ENCODE measurements around the gene BIN1.

BIN1 gene

DNA sequence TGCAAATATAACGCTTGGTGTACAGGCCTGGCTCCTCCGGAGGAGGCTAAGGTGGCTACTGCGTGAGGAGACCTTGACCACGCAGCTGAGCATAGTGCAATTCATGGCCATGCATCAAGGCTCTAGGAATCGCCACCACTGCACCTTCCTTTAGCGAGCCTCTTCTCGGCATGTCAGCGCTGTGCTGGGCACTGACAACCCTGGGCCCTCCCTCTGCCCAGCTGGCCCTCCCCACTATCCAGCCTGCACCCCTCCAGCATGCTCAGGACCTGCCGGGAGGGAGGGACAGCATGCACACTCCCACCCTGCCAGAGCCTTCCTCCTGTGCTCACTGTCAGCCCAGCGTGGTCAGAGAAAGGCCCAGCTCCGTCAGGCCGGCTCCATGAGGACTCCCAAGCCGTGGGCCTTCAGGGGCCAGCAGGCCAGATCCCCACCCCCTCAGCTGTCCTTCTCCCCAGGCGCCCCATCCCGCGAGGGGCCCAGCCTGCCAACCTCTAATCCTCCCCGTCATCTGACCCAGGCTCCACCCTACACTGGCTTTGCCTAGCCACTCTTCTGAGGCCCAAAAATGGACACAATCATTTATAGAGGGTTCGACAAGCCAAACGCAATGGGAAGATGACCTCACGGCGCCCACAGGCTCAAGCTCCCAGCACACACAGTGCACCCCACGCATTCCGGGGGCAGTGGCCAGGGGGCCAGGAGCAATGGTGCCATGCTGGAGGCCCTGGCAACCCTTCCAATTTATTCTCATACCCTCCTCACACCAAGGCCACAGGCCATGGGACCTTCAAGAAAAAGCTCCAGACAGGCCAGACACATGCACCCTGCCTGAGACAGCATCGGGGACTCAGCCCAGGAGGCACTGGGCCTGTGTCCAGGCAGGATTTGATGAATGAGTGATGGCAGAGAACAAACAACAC is 3.5 kb downstream of the BIN1 start:
- peak; percentile 69 for DNase-seq (ENCODE audit: low spot score)

DNA sequence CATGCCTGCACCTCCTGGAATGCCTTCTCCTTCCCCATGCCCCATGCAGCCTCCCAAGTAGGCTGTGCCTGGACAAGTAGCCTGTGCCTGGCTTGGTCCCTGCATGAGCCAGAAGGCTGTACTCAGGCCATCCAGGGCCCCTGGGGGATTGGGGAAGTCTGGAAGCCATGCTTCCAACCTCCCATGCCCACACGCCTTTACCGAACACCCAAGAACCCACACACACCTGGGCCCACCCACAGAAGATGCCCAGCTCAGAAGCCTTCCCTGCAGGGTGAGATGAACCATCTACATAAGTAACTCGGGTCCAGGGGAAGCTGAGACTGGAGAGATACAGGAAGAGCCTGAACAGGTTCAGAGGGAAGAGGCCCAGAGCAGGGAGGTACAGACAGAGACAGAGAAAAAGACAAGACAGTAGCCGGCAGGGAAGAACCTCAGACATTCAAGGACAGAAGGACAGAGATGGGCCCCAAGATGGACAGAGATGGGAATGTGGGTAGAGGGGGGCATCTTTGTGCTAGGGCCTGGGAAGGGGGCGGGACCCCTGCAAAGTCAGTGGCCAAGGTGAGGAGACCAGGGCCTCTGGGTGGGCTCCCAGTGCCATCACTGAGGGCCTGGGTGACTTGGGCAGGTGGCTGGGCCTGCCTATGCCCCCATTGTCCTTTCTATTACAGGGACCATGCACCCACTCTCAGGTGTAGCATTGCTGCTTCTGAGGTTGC is 4.3 kb downstream of the BIN1 start:
- DNase-seq (ENCODE audit: low spot score): no peak

DNA sequence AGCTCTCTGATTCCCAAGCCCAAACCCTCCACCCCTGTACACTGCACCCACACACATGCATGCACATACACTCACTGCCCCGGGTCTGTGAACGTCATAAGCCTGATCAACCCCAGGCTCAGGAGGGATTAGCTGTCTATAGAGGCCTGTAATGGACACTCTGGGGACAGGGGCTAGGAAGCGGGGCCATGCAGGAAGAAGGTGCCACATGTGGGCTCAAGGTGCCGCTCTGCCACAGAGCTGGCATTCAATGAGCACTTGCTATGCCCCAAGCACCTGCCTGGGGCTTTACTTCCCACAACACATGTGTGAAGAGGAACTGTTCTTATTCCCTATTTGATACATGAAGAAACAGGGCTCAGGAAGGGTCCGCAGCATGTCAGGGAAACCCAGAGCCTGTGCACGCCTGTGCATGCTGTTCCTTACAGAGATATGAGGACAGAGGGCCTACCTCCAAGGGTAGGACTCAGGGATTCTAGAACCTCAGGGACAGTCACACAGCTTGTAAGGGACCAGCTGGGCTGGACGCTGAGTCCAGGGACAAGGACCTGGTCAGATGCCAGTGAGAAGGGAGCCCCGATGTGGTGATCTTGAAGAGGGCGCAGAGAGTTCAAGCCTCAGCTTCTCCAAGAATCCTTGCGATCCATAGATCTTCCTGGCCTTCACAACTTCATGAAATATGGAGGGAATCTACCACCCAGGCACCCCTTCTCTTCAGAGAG is 5.0 kb downstream of the BIN1 start:
- no peak for DNase-seq (ENCODE audit: low spot score)

DNA sequence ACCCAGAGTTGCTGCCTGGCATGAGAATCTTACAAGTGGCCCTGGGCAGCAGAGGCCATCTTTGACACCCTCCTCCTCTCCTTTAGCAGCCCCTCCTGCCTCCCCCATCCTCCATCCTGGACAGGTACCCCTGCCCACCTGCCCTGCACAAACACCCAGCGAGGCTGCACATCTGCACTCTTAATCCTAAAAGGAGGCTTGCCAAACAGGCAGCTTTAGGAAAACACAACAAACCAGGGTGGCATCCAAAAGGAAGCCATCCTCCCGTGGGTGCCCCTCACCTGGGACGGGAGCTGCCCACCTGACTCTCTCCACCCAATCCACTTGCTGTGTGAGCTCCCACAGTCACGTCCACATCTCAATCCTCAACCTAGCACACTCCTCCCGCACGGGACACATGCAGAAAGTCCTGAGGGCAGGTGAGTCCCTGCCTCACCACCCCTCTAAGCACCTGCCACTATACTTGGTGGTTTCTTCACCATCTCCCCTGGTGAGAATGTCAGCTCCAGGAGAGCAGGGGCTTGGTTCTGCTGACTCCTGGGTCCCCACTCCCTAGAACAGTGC is 5.8 kb downstream of the BIN1 start:
- no peak for DNase-seq (ENCODE audit: low spot score)

DNA sequence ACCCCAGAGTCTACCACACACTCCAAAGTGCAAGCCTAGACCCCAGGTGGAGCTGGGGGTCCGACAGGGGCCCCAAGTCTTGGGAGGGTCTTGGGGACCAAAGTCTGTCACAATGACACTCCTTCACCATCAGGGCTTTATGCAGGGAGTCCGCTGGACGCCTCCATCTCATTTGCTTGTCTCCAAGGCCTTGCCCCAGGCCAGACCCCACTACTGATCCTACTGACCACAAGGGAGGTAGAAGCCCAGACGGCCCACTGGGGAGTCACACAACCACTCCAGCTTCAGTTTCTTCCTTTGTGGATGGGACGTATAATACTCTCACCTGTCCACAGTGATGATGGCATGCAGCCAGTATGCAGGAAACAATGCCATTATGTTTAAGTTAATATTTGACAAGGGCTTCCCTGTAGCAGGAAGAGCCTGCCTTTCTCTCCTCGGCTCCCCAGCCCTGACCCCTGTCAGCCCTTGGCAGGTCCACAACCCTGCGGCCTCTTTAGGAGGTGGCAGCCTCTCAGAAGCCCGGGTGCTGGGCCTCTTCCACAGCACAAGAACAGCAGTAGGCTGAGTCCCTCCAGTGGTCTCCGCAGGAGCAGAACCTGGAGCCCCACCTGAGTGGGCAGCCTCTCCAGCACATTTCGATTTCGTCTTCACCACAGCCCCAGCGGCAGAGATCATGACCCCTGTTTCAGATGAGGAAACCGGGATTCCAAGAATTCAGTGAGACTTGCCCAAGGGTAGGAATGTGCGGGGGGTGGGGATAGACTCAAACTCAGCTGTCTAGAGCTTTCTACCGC is 6.5 kb downstream of the BIN1 start:
- no peak for DNase-seq (ENCODE audit: low spot score)

DNA sequence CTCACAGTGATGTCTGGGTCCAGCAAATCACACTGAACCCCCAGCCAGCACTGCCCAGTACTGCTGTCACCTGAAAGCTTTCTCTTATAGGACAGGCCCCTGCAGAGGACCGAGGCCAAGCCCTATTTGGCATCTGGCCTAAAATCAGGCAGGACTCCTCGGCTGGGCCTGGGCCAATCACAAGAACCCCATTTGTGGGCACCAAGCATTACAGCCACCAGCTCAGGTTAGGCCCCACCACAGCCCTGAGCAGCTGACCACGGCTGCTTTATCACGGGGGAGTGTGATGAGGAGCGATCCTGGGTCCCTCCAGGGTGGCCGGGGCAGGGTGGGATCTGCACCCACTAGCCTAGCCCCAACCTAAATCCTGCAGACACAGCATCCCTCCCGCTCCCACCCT is 8.2 kb downstream of the BIN1 start:
- DNase-seq (ENCODE audit: low spot score): no peak

DNA sequence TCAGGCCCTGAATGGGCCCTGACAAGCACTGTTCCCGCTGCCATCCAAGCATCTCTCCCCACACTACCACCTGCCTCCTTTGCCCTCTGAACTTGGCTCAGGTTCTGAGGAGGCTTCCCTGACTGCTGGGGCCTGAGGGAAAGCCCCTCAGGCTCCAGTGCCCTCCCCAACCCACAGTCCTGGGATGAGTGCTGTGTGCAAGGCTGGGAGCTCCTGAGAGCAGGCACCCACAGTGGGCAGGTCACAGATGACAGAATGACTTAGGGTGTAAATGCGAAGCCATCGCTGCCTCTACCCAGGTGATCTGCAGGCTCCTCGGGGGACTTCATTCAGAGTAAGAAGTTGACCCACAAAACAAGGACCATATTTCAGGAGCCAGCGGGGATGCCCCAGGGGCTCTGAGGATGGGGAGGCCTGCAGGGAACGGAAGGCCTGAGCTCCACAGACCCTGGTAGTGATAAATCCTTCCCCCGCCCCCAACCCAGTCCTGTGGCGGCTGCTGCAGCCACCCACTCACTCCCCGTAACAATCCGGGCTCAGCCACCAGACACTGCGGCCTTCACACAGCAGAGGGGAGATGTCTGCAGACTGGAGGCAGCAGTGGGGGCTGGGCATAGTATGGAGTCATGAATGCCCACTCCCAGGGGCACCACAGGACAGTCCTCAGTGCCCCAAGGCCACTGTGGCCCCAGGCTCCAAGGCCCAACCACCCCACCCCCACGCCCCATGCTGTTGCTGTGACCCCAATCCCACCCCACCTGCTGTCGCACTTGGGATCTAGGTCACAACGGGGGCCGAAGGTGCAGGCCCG is 8.9 kb downstream of the BIN1 start:
- no peak for DNase-seq (ENCODE audit: low spot score)

DNA sequence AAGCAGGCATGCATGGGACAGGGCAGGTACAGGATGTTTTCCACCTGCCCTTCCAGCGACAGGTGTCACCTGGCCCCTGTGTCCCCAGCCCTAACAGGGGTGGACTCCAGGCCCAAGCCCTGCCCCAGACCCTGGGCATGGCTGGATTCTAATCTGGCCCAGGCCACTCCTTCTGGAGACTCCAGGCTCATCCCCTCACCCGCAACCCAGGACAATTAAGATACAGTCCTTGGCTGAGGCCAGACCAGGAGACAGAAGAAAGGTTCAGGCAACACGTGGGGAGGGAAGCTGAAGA is 9.5 kb downstream of the BIN1 start:
- no peak for DNase-seq (ENCODE audit: low spot score)

DNA sequence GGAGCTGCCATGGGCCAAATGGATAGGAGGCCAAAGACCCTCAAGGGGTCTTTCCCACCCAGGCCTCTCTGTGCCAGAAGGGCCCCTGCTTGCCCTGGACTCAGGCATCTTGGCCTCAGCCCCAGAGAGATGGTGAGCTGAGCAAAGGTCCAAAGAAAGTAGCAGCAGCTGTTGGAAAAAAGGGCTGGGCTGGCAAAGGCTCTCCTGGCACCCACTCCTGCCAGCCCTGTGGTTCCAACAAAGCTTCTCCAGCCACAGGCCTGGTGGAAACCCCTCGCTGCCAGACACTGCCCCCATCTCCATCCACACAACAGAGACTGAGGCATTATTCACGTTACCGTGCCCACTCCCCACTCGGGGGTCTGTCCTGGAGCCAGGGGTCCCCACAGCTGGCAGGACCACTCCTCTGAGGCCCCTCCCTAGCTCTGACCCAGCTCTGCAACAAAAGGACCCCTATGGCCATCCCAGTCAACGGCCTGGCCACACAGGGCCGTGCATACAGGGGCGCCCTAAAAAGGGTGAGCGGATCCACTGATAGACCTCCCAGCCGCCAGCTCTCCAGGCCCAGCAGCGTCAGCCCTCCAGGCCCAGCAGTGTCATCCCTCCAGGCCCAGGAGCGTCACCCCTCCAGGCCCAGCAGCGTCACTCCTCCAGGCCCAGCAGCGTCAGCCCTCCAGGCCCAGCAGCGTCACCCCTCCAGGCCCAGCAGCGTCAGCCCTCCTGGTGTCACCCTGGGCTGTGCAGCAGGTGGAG is 10.1 kb downstream of the BIN1 start:
- DNase-seq (ENCODE audit: low spot score): no peak

DNA sequence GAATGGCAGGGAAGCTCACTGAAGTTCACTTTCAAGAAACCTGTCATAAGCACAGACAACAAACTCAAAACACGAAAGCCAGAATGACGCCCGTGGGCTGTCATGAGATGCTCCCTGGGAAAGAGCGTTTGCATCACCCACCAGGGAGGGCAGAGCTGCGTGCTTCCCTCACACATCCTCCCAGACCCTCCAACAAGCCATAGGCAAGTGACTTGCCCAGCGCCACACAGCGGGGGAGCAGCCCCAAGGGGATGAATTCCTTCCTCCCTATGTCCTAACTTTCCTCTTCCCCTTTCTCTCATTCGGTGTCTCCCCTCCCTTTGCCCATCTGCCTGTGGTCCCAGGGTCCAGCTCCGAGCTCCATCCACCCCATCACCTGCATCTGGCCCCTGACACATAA is 10.7 kb downstream of the BIN1 start:
- no peak for DNase-seq (ENCODE audit: low spot score)

DNA sequence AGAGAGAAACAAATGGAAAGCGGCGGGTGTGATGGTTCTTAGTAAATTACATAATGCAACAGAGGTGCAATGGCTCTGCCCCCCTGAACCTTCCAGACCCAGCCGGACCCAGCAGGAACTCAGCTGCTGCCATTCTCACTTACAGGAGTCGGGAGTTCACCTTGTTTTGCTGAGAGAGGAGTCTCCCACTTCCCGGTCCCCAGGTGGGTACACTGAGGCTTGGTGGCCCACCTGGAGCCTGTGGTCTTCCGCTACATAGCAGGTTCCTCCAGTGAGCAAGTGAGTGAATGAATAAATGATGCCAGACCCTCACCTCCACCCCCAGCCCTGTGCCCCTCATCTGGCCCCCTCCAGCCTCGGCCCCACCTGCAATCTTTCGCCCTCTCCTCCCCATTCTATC is 11.2 kb downstream of the BIN1 start:
- no peak for DNase-seq (ENCODE audit: low spot score)

DNA sequence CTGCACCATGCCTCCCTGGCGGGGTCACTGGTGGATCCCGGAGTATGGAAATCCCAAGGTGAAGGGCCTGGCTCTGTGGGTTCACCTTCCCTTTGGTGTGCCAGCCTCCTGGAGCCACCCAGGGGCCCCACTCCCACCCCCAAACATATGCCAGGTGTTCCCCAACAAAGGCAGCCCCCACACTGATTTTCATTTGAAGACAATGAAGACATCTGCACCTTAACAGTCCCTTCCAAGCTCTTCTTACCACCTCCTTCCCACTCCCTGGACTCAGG is 11.7 kb downstream of the BIN1 start:
- no peak for DNase-seq (ENCODE audit: low spot score)

DNA sequence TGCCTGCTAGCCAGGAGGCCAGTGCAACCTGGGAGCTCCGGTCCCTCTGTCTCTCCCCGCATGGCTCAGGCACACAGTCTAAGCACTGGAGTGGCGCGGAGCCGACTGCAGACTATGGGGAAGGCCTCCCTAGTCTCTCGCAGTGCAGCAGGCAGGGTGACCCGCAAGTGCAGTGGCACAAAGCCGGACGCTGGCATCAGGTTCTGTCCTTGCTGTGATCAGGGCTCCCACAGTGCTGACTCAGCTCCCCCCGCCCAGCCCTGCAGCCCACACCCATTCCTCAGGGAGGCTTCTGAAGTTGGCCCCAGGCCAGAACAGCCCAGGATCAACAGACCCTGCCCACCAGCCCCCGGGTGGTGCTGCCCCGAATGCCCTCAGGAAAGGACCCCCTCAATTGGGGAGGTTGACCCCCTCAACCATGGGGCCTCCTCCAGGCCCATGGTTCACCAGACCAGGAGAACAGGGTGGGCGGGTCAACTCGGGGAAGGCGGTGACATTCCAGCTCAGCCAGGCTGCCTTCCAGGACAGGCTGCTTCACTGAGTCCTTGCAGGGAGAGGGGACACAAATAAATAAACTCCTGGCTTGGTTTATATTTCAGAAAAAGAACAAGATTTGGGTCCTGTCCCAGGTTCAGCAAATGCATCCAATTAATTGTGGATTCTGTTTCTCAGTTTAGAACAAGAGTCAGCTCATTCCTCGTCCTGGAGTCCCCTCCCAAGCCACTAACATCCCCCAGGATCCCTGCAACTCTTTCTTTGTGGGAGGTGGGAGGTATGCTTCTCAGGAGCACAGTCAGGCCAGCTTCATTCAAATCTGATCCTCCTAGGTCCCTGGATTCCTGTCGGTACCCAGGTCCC is 12.2 kb downstream of the BIN1 start:
- peak; percentile 53 for DNase-seq (ENCODE audit: low spot score)

DNA sequence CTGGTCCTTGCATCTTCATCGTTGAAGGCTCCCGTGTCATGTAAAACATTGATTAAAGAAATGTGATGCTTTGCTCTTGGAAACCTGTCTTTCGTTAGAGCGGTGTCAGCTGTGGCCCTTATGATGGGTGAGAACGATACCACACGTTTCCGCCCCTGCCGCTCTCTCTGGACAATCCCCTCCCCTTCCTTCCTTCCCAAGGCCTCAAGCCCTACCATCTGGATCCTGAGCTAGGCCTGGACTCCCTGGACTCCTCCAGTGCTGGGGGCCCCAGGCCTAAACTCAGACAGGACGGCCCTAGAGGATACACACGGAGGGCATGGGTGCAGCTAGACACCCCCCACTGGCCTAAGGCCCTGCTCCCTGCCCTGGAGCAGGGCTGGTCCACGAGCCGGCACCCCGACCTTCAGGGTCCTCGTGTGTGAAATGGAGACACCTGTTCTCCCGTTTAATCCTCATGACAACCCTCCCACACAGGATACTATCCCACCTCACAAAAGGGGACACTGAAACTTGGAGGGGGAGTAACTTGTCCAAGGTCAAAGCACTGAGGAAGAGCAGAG is 13.2 kb downstream of the BIN1 start:
- DNase-seq (ENCODE audit: low spot score): no peak

DNA sequence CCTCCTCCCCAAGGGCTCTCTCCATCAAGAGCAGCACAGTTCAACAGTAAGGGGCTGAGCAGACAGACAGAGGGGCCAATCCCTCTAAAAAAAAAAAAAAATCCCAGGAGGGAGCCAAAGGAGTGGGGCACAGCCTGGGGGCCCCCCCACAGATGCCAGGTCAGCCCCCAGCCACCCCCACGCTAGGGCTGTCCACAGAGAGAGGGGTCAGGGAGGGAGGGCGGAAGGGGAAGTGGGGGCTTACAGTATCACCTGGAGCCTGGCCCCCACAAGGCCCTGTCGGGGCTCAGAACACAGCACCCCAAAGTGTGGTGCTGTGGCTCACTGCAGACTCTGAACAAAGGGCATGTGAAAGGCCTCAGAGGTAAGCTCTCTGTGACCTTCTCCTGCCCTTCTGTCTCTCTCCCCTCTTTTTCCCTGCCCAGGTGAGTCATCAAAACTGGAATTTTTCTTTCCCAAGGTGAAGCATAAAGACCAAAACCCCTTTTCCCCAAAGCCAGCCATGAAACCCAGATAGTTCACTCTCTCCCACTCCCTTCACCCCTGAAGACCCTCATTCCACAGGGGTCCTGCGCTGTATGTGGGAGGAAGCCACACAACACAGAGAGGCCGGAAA is 13.9 kb downstream of the BIN1 start:
- DNase-seq (ENCODE audit: low spot score): no peak

DNA sequence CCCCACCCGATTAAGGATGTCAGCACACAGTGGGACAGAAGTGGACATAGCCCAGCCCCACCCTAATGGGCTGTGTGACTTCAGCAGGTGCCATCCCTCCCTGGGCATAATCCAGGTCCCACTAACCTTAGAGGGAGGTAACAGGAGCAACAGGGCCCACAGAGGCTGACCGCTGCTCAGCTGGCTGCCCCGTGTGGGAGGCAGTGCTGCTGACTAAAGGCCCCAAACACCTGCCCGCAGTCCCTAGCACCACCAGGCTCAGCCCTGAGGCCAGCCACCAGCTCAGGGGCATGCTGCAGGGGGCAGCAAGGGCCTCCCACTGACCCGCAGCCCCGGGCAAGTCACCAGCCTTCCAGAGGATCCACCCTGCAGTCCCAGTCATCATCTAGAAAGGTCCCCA is 14.6 kb downstream of the BIN1 start:
- DNase-seq (ENCODE audit: low spot score): no peak

DNA sequence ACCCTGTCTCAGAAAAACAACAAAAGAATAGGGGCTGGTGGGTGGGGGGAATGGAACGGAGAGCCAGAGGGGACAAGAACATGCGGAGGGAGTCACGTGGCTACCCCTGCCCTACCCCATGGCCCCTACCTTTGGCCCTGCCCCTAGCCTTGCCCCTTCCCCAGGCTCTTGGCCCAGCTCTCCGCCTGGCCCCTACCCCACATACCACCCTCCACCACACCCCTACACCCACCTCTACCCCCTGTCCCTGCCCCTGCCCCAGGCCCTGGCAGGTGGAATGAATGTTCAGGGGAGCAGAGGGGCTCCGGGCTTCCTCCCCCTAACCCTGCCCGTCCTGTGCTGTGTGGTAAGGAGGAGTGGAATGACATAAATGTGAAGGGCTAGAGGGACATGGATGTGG is 15.1 kb downstream of the BIN1 start:
- no peak for DNase-seq (ENCODE audit: low spot score)

DNA sequence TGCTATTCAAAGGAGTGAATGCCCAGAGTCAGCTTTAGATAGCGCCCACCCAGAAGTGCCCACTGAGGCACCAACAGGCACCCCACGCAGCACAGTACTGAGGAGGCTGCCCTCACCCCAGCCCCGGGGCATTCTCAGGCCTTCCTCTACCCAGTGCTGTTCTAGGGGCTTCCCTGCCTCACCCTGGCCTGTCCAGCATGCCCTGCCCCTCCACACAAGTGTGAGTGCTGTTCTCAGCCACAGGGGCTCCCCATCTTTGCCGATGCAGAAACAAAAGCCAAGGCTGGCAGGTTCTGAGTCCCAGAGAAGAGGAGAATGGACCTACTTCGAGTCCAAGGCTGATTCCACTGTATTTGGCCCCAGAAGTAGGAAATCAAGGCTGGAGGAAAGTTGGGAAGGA is 15.8 kb downstream of the BIN1 start:
- no peak for DNase-seq (ENCODE audit: low spot score)

All from pons (tissue), 1 donor.